Stomach (tissue), 4 donors: ENCODE data around the gene COL23A1.

Source experiments
- CTCF ChIP-seq, 7 experiments: fragments of 450-650 bp in 4 of 7; fragments of 200-600 bp in 3 of 7; sonication (generic) in 3 of 7; IDR thresholded peaks; one replicate each; pipeline ENCODE4 v1.5.1; 2016 to 2019; ENCODE audit warnings: antibody characterized with exemption in 7 of 7, control low read depth in 2 of 7, mild to moderate bottlenecking in 1 of 7
- EP300 ChIP-seq: sonication (generic); formaldehyde crosslinking; IDR thresholded peaks from one replicate; pipeline ENCODE4 v1.6.1; 2017; ENCODE audit warnings: antibody characterized with exemption
- POLR2A ChIP-seq, 4 donors: fragments of 450-650 bp; IDR thresholded peaks; one replicate each; pipeline ENCODE4 v1.6.1; 2016; ENCODE audit warnings: antibody characterized with exemption in 4 of 4, control low read depth in 2 of 4, mild to moderate bottlenecking in 1 of 4, moderate library complexity in 1 of 4
- POLR2AphosphoS5 ChIP-seq, 3 donors: sonication (generic); formaldehyde crosslinking; IDR thresholded peaks; one replicate each; pipeline ENCODE4 v1.6.1; 2016; ENCODE audit warnings: antibody characterized with exemption in 3 of 3

GRCh38 chr5:178327931-178328711 lies 262.1 kb downstream of the COL23A1 start:
- no peak for TF ChIP-seq POLR2A (IDR thresholded peaks at IDR 0.05)
- no peak for TF ChIP-seq CTCF (IDR thresholded peaks at IDR 0.05)
- no peak for TF ChIP-seq EP300
- no peak for TF ChIP-seq POLR2AphosphoS5 (IDR thresholded peaks at IDR 0.05)
